HepG2 (cell line): ENCODE measurements around the gene ST6GALNAC2. TPM values are rescaled to one million over a fixed set of nuclear protein-coding genes. Genes with fewer than 3 reads are reported as not detected.
A peak's percentile ranks its signal among the peaks of the same experiment; 100 is the strongest.

Source experiments
- AGO2 ChIP-seq: fragments of 200-400 bp; formaldehyde crosslinking; optimal IDR thresholded peaks from 2 replicates; pipeline ENCODE3; 2017; ENCODE audit warnings: mild to moderate bottlenecking, low read depth, low read length, moderate library complexity
- ETS1 ChIP-seq: sonication (generic); formaldehyde crosslinking; IDR thresholded peaks from 2 replicates; pipeline ENCODE4 v1.4.0; 2020; ENCODE audit warnings: missing genetic modification reagents
- FIP1L1 ChIP-seq: fragments of 200-400 bp; formaldehyde crosslinking; IDR thresholded peaks from 2 replicates; pipeline ENCODE4 v1.6.1; 2018; ENCODE audit warnings: low read depth, mild to moderate bottlenecking, low read length, moderate library complexity, borderline replicate concordance; ENCODE audit not compliant: insufficient read depth
- FOXA3 ChIP-seq: IDR thresholded peaks from 2 replicates; pipeline ENCODE4 v1.6.1; 2016; ENCODE audit warnings: missing genetic modification reagents, missing compliant biosample characterization
- GRHL1 ChIP-seq: sonication (generic); formaldehyde crosslinking; conservative IDR thresholded peaks from 2 replicates; pipeline ENCODE4 v1.8.0; 2022; ENCODE audit warnings: missing genetic modification reagents
- HOXA3 ChIP-seq: sonication (generic); formaldehyde crosslinking; IDR thresholded peaks from 2 replicates; pipeline ENCODE4 v1.5.0; 2020; ENCODE audit warnings: missing genetic modification reagents
- HOXA9 ChIP-seq: sonication (generic); formaldehyde crosslinking; IDR thresholded peaks from 2 replicates; pipeline ENCODE4 v1.8.1; 2022; ENCODE audit warnings: missing genetic modification reagents, mild to moderate bottlenecking, moderate library complexity, borderline replicate concordance
- KDM5A ChIP-seq: fragments of 200-600 bp; sonication (generic); IDR thresholded peaks from 2 replicates; pipeline ENCODE4 v1.7.0; 2018; ENCODE audit warnings: antibody characterized with exemption, mild to moderate bottlenecking, low read length, borderline replicate concordance
- KLF11 ChIP-seq: IDR thresholded peaks from 2 replicates; pipeline ENCODE4 v1.6.1; 2016; ENCODE audit warnings: missing compliant biosample characterization
- MEIS1 ChIP-seq: sonication (generic); formaldehyde crosslinking; IDR thresholded peaks from 2 replicates; pipeline ENCODE4 v1.9.0; 2021; ENCODE audit warnings: mild to moderate bottlenecking, missing genetic modification reagents, moderate library complexity, borderline replicate concordance
- MXI1 ChIP-seq: IDR thresholded peaks from 3 replicates; pipeline ENCODE4 v1.6.1; 2012; ENCODE audit warnings: low read depth, low read length, inconsistent platforms, borderline replicate concordance
- MYPOP ChIP-seq: sonication (generic); formaldehyde crosslinking; IDR thresholded peaks from 2 replicates; pipeline ENCODE4 v1.8.1; 2023; ENCODE audit warnings: mild to moderate bottlenecking, moderate library complexity, missing genetic modification reagents
- POGK ChIP-seq: sonication (generic); formaldehyde crosslinking; conservative IDR thresholded peaks from 2 replicates; pipeline ENCODE4 v1.8.0; 2022; ENCODE audit warnings: mild to moderate bottlenecking, moderate library complexity, missing genetic modification reagents
- SIN3B ChIP-seq: fragments of 150-350 bp; IDR thresholded peaks from 2 replicates; pipeline ENCODE4 v1.6.1; 2014; ENCODE audit warnings: low read length
- SRSF4 ChIP-seq: fragments of 200-400 bp; formaldehyde crosslinking; IDR thresholded peaks from one replicate; pipeline ENCODE4 v1.6.1; 2018; ENCODE audit warnings: mild to moderate bottlenecking, low read depth, low read length, moderate library complexity; ENCODE audit not compliant: poor library complexity, severe bottlenecking
- SRSF9 ChIP-seq: fragments of 200-400 bp; formaldehyde crosslinking; IDR thresholded peaks from 2 replicates; pipeline ENCODE4 v1.6.1; 2018; ENCODE audit warnings: borderline replicate concordance, mild to moderate bottlenecking, low read depth, low read length; ENCODE audit not compliant: insufficient read depth, poor library complexity, severe bottlenecking
- XRCC5 ChIP-seq: fragments of 200-400 bp; formaldehyde crosslinking; optimal IDR thresholded peaks from 2 replicates; pipeline ENCODE3; 2017; ENCODE audit warnings: mild to moderate bottlenecking, low read length
- ZBTB3 ChIP-seq: sonication (generic); formaldehyde crosslinking; IDR thresholded peaks from 2 replicates; pipeline ENCODE4 v1.4.0; 2020; ENCODE audit warnings: low read depth, mild to moderate bottlenecking, moderate library complexity, missing genetic modification reagents, borderline replicate concordance
- ZNF225 ChIP-seq: sonication (generic); formaldehyde crosslinking; IDR thresholded peaks from 2 replicates; pipeline ENCODE4 v1.4.0; 2020; ENCODE audit warnings: mild to moderate bottlenecking, missing genetic modification reagents
- ZNF580 ChIP-seq: IDR thresholded peaks from 2 replicates; pipeline ENCODE4 v1.6.1; 2016; ENCODE audit warnings: low read depth, borderline replicate concordance
- polyA plus RNA-seq, 8 experiments: library from polyadenylated mRNA; depleted of rRNA in 3 of 8; stranded (reverse) in 7 of 8; unstranded in 1 of 8; fragments of >200 nt; fragmentation: Illumina TruSeq in 4 of 8; extraction: Trizol in 4 of 8; gene quantifications; 2 replicates each; pipeline versions ENCODE4 v1.2.1 to v1.2.3, GENCODE V29; 2011 to 2016; ENCODE audit warnings: low read depth in 4 of 8, missing spikeins in 1 of 8, mixed read lengths in 1 of 8; ENCODE audit not compliant: insufficient read depth in 1 of 8
- total RNA-seq, 5 experiments: library from RNA; depleted of rRNA; stranded (reverse); fragments of >200 nt; fragmentation: Illumina TruSeq; extraction: Trizol; gene quantifications; 2 replicates each; pipeline ENCODE4 v1.2.3, GENCODE V29; 2016; ENCODE audit warnings: low read depth in 1 of 5

The ST6GALNAC2 gene
- total and polyA plus RNA-seq, 2 of the 13 experiments (the other 11 are each of a cell fraction or from before 2014, with no cell fraction given): 0.12 to 0.49 TPM

- TF ChIP-seq SRSF9 (no peak), SIN3B (no peak), FIP1L1 (0 out of 2 replicates have a peak, but pooled peaks have one; percentile 48), FOXA3 (peak; percentile 45), ZBTB3 (CRISPR knock-in tag) (no peak), ZNF225 (CRISPR knock-in tag) (no peak), HOXA9 (CRISPR knock-in tag) (no peak), MEIS1 (CRISPR knock-in tag) (no peak), MYPOP (CRISPR knock-in tag) (no peak), MXI1 (no peak), XRCC5 (peak; percentile 54), KDM5A (no peak), AGO2 (no peak), ZNF580 (CRISPR knock-in tag) (no peak), GRHL1 (no peak), KLF11 (CRISPR knock-in tag) (no peak; the same call in 1 of the 2 replicates), ETS1 (no peak), POGK (CRISPR knock-in tag) (0 out of 2 replicates have a peak, but pooled peaks have one; percentile 79), SRSF4 (no peak), HOXA3 (CRISPR knock-in tag) (peak; percentile 69)
These were observed 15.9 kb downstream of the ST6GALNAC2 start (continued) for GRCh38 chr17:76569607-76570279.
